ENCODE results near the gene CYP2S1. TPM values are rescaled to one million over a fixed set of nuclear protein-coding genes. Genes with fewer than 3 reads are reported as not detected.

Gene CYP2S1
- total and polyA plus RNA-seq, 2 experiments from 2014 or later: 130 to 315 TPM

- TF ChIP-seq CTCF (conservative IDR thresholded peaks at IDR 0.05; ENCODE audit: low read depth in 2 of 2) (no peak), ZNF331 (CRISPR knock-in tag; IDR thresholded peaks at IDR 0.05; ENCODE audit: low read depth) (no peak), JUNB (IDR thresholded peaks at IDR 0.05; ENCODE audit: unreplicated experiment) (no peak)
Measured at GRCh38 chr19:41217741-41218140, 24.7 kb downstream of the CYP2S1 start (continued).

- peaks cover 13% of the 10 kb centered on the region; the same call in 1 of the 2 replicates for H3K79me2 ChIP-seq (replicated peaks; ENCODE audit: insufficient read depth)
- peak overlapping the region; percentile 83 for H3K27ac Mint-ChIP-seq
Measured at GRCh38 chr19:41218249-41218614, 25.2 kb downstream of the CYP2S1 start.

More at GRCh38 chr19:41218249-41218614, 25.2 kb downstream of the CYP2S1 start:
- Histone ChIP-seq H3K27me3 (ENCODE audit: insufficient read depth) (no peaks in the 10 kb centered on the region), H3K27ac (ENCODE audit: low read depth) (peak overlapping the region; percentile 74), H3K9me2 (ENCODE audit: insufficient read depth) (no peaks in the 10 kb centered on the region), H4K20me1 (replicated peaks; ENCODE audit: insufficient read depth) (no peaks in the 10 kb centered on the region), H3F3A (replicated peaks; ENCODE audit: low read depth) (no peaks in the 10 kb centered on the region), H3K4me2 (peak overlapping the region; percentile 91), H2AFZ (peak overlapping the region; percentile 95), H3K4me1 (ENCODE audit: insufficient read depth) (peaks cover 18% of the 10 kb centered on the region), H3K4me3 (peak overlapping the region; percentile 93), H3K36me3 (ENCODE audit: insufficient read depth) (no peaks in the 10 kb centered on the region)
- peaks cover 37% of the 10 kb centered on the region for H3K4me1 Mint-ChIP-seq
- peak overlapping the region; percentile 87 for H3K4me3 Mint-ChIP-seq
- ATAC-seq (no peak), DNase-seq (ENCODE audit: low spot score) (no peak)
- peaks cover 10% of the 10 kb centered on the region for H3K27me3 Mint-ChIP-seq (ENCODE audit: insufficient read depth, low read depth, poor library complexity)
- H3K36me3 Mint-ChIP-seq (ENCODE audit: low read depth): peaks cover 19% of the 10 kb centered on the region
- H3K9me3 Mint-ChIP-seq: no peaks in the 10 kb centered on the region; the same call in 2 of the 3 replicates
- no peak for TF ChIP-seq REST (IDR thresholded peaks at IDR 0.05; ENCODE audit: unreplicated experiment)

Data from GM23338 (cell line).